Endothelial cell of umbilical vein (primary cell): ENCODE results near the gene DNAJC8. TPM values are rescaled to one million over a fixed set of nuclear protein-coding genes. Genes with fewer than 3 reads are reported as not detected.

Source experiments
- BruUV-seq: library from RNA; stranded (reverse); fragments of 400-500 nt; replicated peaks from 2 replicates; lab custom pipeline; 2021; lab: Mats Ljungman, UMichigan
- CTCF ChIA-PET: fragments of 300-600, 350-600 bp; sonication (Branson Sonifier 250); formaldehyde crosslinking; loops from one replicate; lab custom pipeline; 2021; ENCODE audit warnings: antibody characterized with exemption, inconsistent platforms; lab: Charles Lee
- POLR2A ChIA-PET: fragments of 300-600, 350-600 bp; sonication (Branson Sonifier 250); formaldehyde crosslinking; loops from one replicate; lab custom pipeline; 2021; ENCODE audit warnings: antibody characterized with exemption, inconsistent platforms; lab: Charles Lee
- DNase-seq: peaks from one replicate; pipeline ENCODE4 v3.0.0-alpha.2; 2011; ENCODE audit warnings: low read depth, low spot score
- FAIRE-seq: peaks from 2 replicates; lab custom pipeline; 2011; peaks lifted over from hg19 to GRCh38; lab: Jason Lieb, UNC
- H2AFZ ChIP-seq: 2 replicates; pipeline ENCODE4 v1.6.0; 2012; ENCODE audit warnings: low read depth, low read length, control low read depth, inconsistent platforms
- H3K27ac ChIP-seq: 2 replicates; pipeline ENCODE4 v1.5.1; 2011; ENCODE audit warnings: low read depth, mild to moderate bottlenecking, control low read depth, low read length, moderate library complexity; ENCODE audit not compliant: insufficient read depth
- H3K27me3 ChIP-seq, 2 experiments: 2 replicates each; pipeline versions ENCODE4 v1.6.0 to v1.6.1; 2011; ENCODE audit warnings: low read length in 2 of 2, mixed read lengths in 1 of 2; ENCODE audit not compliant: control insufficient read depth in 2 of 2, insufficient read depth in 2 of 2
- H3K36me3 ChIP-seq, 2 experiments: 2 replicates in 1 of 2; 3 replicates in 1 of 2; pipeline ENCODE4 v1.5.1; 2011; ENCODE audit warnings: low read length in 2 of 2, mild to moderate bottlenecking in 1 of 2, moderate library complexity in 1 of 2; ENCODE audit not compliant: control insufficient read depth in 2 of 2, insufficient read depth in 2 of 2; ENCODE audit errors: extremely low read depth in 1 of 2
- H3K4me1 ChIP-seq: 3 replicates; pipeline ENCODE4 v1.5.1; 2011; ENCODE audit warnings: mild to moderate bottlenecking, low read length; ENCODE audit not compliant: control insufficient read depth, insufficient read depth; ENCODE audit errors: extremely low read depth
- H3K4me2 ChIP-seq: 2 replicates; pipeline ENCODE4 v1.6.1; 2011; ENCODE audit warnings: low read length, control low read depth, mixed read lengths; ENCODE audit not compliant: insufficient read depth
- H3K4me3 ChIP-seq, 3 experiments: fragments of 200-600 bp in 1 of 3; sonication (generic), shearing (Covaris generic) in 1 of 3; replicated peaks in 1 of 3; 2 replicates each; pipeline ENCODE4 v1.5.1; 2011 to 2016; ENCODE audit warnings: control low read depth in 3 of 3, low read length in 3 of 3, mild to moderate bottlenecking in 2 of 3, inconsistent platforms in 1 of 3, low read depth in 1 of 3, moderate library complexity in 1 of 3; ENCODE audit not compliant: insufficient read depth in 1 of 3
- H3K79me2 ChIP-seq: 2 replicates; pipeline ENCODE4 v1.6.0; 2012; ENCODE audit warnings: low read length, inconsistent platforms; ENCODE audit not compliant: control insufficient read depth, insufficient read depth
- H3K9ac ChIP-seq: replicated peaks from 2 replicates; pipeline ENCODE3; 2011; ENCODE audit warnings: low read length, control low read depth; ENCODE audit not compliant: insufficient read depth; ENCODE audit errors: extremely low read depth
- H3K9me1 ChIP-seq: replicated peaks from 3 replicates; pipeline ENCODE4 v1.6.0; 2011; ENCODE audit warnings: mild to moderate bottlenecking, low read length; ENCODE audit not compliant: control insufficient read depth, insufficient read depth; ENCODE audit errors: extremely low read depth
- H3K9me3 ChIP-seq: replicated peaks from 2 replicates; pipeline ENCODE4 v1.5.1; 2012; ENCODE audit warnings: low read length, inconsistent platforms; ENCODE audit not compliant: control insufficient read depth, insufficient read depth
- H4K20me1 ChIP-seq: replicated peaks from 2 replicates; pipeline ENCODE3; 2011; ENCODE audit warnings: mild to moderate bottlenecking, low read length; ENCODE audit not compliant: control insufficient read depth, insufficient read depth; ENCODE audit errors: extremely low read depth
- CTCF ChIP-seq, 2 donors: IDR thresholded peaks; 1 replicate in 1 of 2; 2 replicates in 1 of 2; pipeline ENCODE4 v1.5.1; 2011; ENCODE audit warnings: low read length in 2 of 2, mild to moderate bottlenecking in 2 of 2, moderate library complexity in 2 of 2, control low read depth in 1 of 2, inconsistent platforms in 1 of 2, low read depth in 1 of 2; ENCODE audit not compliant: insufficient read depth in 1 of 2; ENCODE audit errors: extremely low read depth in 1 of 2
- EZH2 ChIP-seq: IDR thresholded peaks from 2 replicates; pipeline ENCODE4 v1.6.1; 2012; ENCODE audit warnings: borderline replicate concordance, low read depth, mild to moderate bottlenecking, moderate library complexity, low read length, inconsistent platforms; ENCODE audit not compliant: severe bottlenecking
- FOS ChIP-seq: IDR thresholded peaks from 2 replicates; pipeline ENCODE4 v1.6.1; 2011; ENCODE audit warnings: mild to moderate bottlenecking, low read length, moderate library complexity, borderline replicate concordance; ENCODE audit not compliant: insufficient read depth
- GATA2 ChIP-seq: IDR thresholded peaks from 2 replicates; pipeline ENCODE4 v1.7.0; 2011; ENCODE audit warnings: low read depth, mild to moderate bottlenecking, moderate library complexity, mixed read lengths, low read length; ENCODE audit not compliant: insufficient read length, insufficient read depth
- JUN ChIP-seq: IDR thresholded peaks from 2 replicates; pipeline ENCODE4 v1.6.1; 2011; ENCODE audit warnings: borderline replicate concordance, low read depth; ENCODE audit not compliant: insufficient read length, insufficient read depth
- MAX ChIP-seq: IDR thresholded peaks from 2 replicates; pipeline ENCODE4 v1.6.1; 2011; ENCODE audit not compliant: insufficient read depth, insufficient read length
- MYC ChIP-seq: IDR thresholded peaks from one replicate; pipeline ENCODE4 v1.6.1; 2011; ENCODE audit warnings: mild to moderate bottlenecking, low read depth, low read length
- POLR2A ChIP-seq: IDR thresholded peaks from 2 replicates; pipeline ENCODE4 v1.6.1; 2012; ENCODE audit warnings: low read depth, mild to moderate bottlenecking, control low read depth, low read length
- POLR2AphosphoS5 ChIP-seq: IDR thresholded peaks from 2 replicates; pipeline ENCODE4 v1.6.1; 2012; ENCODE audit warnings: low read depth, mild to moderate bottlenecking, control low read depth, low read length, moderate library complexity; ENCODE audit not compliant: insufficient read depth
- dilution Hi-C: fragments of 300-500 bp; cut with MboI; formaldehyde crosslinking; loops from one replicate; pipeline ENCODE4 v1.15.0; 2019; ENCODE audit warnings: low sequenced_read_pairs; ENCODE audit not compliant: extremely low pct_ligation_motif_present
- intact Hi-C: fragments of 100-400 bp; cut with micrococcal nuclease; formaldehyde crosslinking; loops from one replicate; pipeline ENCODE4 v1.10.0; 2022
- polyA plus RNA-seq, 4 experiments: library from polyadenylated mRNA; depleted of rRNA in 3 of 4; stranded (reverse) in 3 of 4; unstranded in 1 of 4; fragments of >200 nt; gene quantifications; 2 replicates each; pipeline versions ENCODE4 v1.2.1 to v1.2.3, GENCODE V29; 2011 to 2012; ENCODE audit warnings: missing spikeins in 1 of 4
- total RNA-seq: library from RNA; stranded (reverse); gene quantifications from 2 replicates; pipeline ENCODE4 v1.2.3, GENCODE V29; 2021

Gene DNAJC8
- total and polyA plus RNA-seq, 2 donors (not counting 3 experiments of a cell fraction or from before 2014, with no cell fraction given), result 71.0 to 106 TPM

GRCh38 chr1:28213315-28213714, 19.5 kb downstream of the DNAJC8 start:
- DNase-seq, result no peak
- H3K4me1 ChIP-seq, result no peaks in the 10 kb centered on the region
- no peaks in the 10 kb centered on the region for H3K9me1 ChIP-seq
- H3K27me3 ChIP-seq, result no peaks in the 10 kb centered on the region
- no peak overlapping the region for H3K27ac ChIP-seq
- H3K9me3 ChIP-seq, result no peaks in the 10 kb centered on the region
- dilution Hi-C loops, result no loop called here
- ChIA-PET POLR2A (interaction anchor here (0.6 to 0.8 kb wide), 3 partner anchors 97 to 356 kb away, joined by 3 to 9 read pairs (median 3); partner anchors contain the start of gene EYA3), CTCF (interaction anchor here (0.9 to 7.9 kb wide), 4 partner anchors 18 to 365 kb away, joined by 3 to 397 read pairs (median 4); partner anchors contain the start of gene EYA3)
- no peak overlapping the region for H3K4me3 ChIP-seq
- no peaks in the 10 kb centered on the region for H4K20me1 ChIP-seq
- intact Hi-C loops, result no loop called here
- H3K36me3 ChIP-seq, result peaks cover 7 to 8% of the 10 kb centered on the region in 2 experiments
- TF ChIP-seq CTCF (IDR thresholded peaks at IDR 0.05; ENCODE audit: extremely low read depth in 1 of 2, insufficient read depth in 1 of 2, low read depth in 1 of 2, low read length in 2 of 2), result no peak
- TF ChIP-seq GATA2, result no peak
- TF ChIP-seq POLR2A, result no peak
- no peak for TF ChIP-seq MAX
- no peak for TF ChIP-seq EZH2
- TF ChIP-seq POLR2AphosphoS5, result no peak
- no peak for TF ChIP-seq MYC
- TF ChIP-seq JUN, result no peak
- no peak for TF ChIP-seq FOS
- FAIRE-seq, result no peak
- H3K4me2 ChIP-seq, result no peak overlapping the region
- BruUV-seq, result no TSS peak
- H2AFZ ChIP-seq, result no peak overlapping the region
- no peak overlapping the region for H3K9ac ChIP-seq
- peaks cover 3% of the 10 kb centered on the region for H3K79me2 ChIP-seq
